ENCODE measurements around the gene KCNF1. TPM values are rescaled to one million over a fixed set of nuclear protein-coding genes. Genes with fewer than 3 reads are reported as not detected.

The KCNF1 gene
- total RNA-seq, 1 experiment from 2014 or later = 1.2 TPM

DNA sequence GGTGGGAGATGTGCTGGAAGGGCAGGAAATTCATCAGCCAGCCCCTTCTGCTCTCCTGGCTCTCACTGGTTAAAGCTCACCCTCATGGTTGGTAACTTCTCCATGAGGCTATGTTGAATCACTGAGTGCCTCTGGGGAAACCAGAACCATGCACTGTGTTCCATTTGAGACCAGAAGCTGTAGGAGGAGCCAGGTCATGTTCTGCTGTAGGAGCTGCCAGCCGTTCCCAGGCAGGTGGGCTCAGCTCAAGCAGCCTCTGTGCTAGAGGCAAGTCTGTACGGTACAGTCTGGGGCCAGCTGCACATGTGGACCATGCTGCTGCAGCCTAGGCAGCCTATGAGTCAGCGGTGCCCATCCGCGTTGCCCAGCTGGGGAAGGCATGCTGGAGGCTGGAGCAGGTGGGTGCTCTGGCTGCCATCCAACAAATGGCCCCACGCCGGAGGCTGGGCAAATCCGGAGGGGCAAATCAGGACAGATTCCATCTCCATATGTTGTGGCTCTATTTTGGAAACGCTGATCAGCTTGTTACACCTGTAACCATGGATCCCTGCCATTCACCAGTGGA lies 22.0 kb upstream of the KCNF1 start:
- DNase-seq (ENCODE audit: low spot score) = no peak

DNA sequence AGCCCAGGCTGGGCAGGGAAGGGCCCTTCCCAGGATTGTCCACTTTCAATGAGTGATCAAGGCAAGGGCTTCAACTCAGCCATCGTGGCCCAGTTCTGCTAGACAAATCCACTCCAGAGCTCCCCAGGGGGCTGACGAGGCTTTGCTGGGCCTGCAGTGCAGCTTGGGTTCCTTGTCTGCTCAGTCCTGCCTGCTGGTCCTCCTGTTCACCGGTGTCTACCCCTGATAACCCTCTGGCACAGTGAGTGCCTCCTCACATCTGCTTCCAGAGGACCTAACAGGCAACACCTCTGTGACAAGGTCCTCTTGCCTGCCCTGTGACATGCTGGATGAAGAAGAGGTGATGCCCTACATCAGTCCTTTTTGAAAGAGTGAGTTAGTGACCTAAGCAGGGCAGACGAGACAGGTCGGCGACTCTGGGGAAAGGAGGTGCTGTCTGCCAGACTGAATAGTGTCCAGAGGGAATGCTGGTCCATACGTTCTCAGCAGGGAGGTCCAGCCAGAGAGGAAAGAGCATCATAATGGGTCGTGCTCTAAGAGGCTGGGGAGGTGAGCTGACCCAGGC lies 20.9 kb upstream of the KCNF1 start:
- no peak for DNase-seq (ENCODE audit: low spot score)
- H3K36me3 Mint-ChIP-seq = no peaks in the 10 kb centered on the region
- ATAC-seq = no peak
- no peak overlapping the region for H3K27ac Mint-ChIP-seq
- CTCF ChIA-PET = interaction anchor here (1.0 to 2.1 kb wide), 3 partner anchors 10 to 58 kb away, joined by 3 to 9 read pairs (median 8); no protein-coding TSS in a partner anchor
- H3K9me3 Mint-ChIP-seq = no peaks in the 10 kb centered on the region; the same call in 1 of the 2 replicates
- peaks cover 10% of the 10 kb centered on the region; the same call in 1 of the 2 replicates for H3K4me1 Mint-ChIP-seq
- no peak overlapping the region for H3K4me3 Mint-ChIP-seq
- H3K27me3 Mint-ChIP-seq (ENCODE audit: low read depth) = no peaks in the 10 kb centered on the region
- POLR2A ChIA-PET = no interaction called here
- TF ChIP-seq SMAD4 (CRISPR knock-in tag; IDR thresholded peaks at IDR 0.05) (no peak), TP53 (CRISPR knock-in tag; IDR thresholded peaks at IDR 0.05) (no peak)
- TF ChIP-seq, protein P1, sequence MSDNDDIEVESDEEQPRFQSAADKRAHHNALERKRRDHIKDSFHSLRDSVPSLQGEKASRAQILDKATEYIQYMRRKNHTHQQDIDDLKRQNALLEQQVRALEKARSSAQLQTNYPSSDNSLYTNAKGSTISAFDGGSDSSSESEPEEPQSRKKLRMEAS (CRISPR knock-in tag; IDR thresholded peaks at IDR 0.05) = no peak
- TF ChIP-seq, protein P2, sequence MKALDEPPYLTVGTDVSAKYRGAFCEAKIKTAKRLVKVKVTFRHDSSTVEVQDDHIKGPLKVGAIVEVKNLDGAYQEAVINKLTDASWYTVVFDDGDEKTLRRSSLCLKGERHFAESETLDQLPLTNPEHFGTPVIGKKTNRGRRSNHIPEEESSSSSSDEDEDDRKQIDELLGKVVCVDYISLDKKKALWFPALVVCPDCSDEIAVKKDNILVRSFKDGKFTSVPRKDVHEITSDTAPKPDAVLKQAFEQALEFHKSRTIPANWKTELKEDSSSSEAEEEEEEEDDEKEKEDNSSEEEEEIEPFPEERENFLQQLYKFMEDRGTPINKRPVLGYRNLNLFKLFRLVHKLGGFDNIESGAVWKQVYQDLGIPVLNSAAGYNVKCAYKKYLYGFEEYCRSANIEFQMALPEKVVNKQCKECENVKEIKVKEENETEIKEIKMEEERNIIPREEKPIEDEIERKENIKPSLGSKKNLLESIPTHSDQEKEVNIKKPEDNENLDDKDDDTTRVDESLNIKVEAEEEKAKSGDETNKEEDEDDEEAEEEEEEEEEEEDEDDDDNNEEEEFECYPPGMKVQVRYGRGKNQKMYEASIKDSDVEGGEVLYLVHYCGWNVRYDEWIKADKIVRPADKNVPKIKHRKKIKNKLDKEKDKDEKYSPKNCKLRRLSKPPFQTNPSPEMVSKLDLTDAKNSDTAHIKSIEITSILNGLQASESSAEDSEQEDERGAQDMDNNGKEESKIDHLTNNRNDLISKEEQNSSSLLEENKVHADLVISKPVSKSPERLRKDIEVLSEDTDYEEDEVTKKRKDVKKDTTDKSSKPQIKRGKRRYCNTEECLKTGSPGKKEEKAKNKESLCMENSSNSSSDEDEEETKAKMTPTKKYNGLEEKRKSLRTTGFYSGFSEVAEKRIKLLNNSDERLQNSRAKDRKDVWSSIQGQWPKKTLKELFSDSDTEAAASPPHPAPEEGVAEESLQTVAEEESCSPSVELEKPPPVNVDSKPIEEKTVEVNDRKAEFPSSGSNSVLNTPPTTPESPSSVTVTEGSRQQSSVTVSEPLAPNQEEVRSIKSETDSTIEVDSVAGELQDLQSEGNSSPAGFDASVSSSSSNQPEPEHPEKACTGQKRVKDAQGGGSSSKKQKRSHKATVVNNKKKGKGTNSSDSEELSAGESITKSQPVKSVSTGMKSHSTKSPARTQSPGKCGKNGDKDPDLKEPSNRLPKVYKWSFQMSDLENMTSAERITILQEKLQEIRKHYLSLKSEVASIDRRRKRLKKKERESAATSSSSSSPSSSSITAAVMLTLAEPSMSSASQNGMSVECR (CRISPR knock-in tag; IDR thresholded peaks at IDR 0.05; ENCODE audit: borderline replicate concordance) = no peak

More for the DNA sequence above, 22.0 kb upstream of the KCNF1 start:
- no peaks in the 10 kb centered on the region for H3K36me3 Mint-ChIP-seq
- peaks cover 17% of the 10 kb centered on the region for H3K4me1 Mint-ChIP-seq
- H3K4me3 Mint-ChIP-seq = no peak overlapping the region
- no peak for ATAC-seq
- no peak overlapping the region for H3K27ac Mint-ChIP-seq
- H3K9me3 Mint-ChIP-seq = no peaks in the 10 kb centered on the region; the same call in 1 of the 2 replicates
- TF ChIP-seq, protein P3, sequence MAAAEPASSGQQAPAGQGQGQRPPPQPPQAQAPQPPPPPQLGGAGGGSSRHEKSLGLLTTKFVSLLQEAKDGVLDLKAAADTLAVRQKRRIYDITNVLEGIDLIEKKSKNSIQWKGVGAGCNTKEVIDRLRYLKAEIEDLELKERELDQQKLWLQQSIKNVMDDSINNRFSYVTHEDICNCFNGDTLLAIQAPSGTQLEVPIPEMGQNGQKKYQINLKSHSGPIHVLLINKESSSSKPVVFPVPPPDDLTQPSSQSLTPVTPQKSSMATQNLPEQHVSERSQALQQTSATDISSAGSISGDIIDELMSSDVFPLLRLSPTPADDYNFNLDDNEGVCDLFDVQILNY (CRISPR knock-in tag; IDR thresholded peaks at IDR 0.05) = no peak
- TF ChIP-seq, protein P4, sequence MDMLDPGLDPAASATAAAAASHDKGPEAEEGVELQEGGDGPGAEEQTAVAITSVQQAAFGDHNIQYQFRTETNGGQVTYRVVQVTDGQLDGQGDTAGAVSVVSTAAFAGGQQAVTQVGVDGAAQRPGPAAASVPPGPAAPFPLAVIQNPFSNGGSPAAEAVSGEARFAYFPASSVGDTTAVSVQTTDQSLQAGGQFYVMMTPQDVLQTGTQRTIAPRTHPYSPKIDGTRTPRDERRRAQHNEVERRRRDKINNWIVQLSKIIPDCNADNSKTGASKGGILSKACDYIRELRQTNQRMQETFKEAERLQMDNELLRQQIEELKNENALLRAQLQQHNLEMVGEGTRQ (CRISPR knock-in tag; IDR thresholded peaks at IDR 0.05) = no peak
- TF ChIP-seq SMAD3 (CRISPR knock-in tag; IDR thresholded peaks at IDR 0.05; ENCODE audit: borderline replicate concordance) (no peak), ZNF232 (CRISPR knock-in tag; IDR thresholded peaks at IDR 0.05) (no peak), NR2C2 (CRISPR knock-in tag; IDR thresholded peaks at IDR 0.05) (no peak), ELF4 (CRISPR knock-in tag; IDR thresholded peaks at IDR 0.05; ENCODE audit: low read depth) (no peak)
- TF ChIP-seq, protein P5, sequence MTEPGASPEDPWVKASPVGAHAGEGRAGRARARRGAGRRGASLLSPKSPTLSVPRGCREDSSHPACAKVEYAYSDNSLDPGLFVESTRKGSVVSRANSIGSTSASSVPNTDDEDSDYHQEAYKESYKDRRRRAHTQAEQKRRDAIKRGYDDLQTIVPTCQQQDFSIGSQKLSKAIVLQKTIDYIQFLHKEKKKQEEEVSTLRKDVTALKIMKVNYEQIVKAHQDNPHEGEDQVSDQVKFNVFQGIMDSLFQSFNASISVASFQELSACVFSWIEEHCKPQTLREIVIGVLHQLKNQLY (CRISPR knock-in tag; IDR thresholded peaks at IDR 0.05) = no peak
- TF ChIP-seq, protein P6, sequence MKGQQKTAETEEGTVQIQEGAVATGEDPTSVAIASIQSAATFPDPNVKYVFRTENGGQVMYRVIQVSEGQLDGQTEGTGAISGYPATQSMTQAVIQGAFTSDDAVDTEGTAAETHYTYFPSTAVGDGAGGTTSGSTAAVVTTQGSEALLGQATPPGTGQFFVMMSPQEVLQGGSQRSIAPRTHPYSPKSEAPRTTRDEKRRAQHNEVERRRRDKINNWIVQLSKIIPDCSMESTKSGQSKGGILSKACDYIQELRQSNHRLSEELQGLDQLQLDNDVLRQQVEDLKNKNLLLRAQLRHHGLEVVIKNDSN (CRISPR knock-in tag; IDR thresholded peaks at IDR 0.05) = no peak
- TF ChIP-seq, protein P7, sequence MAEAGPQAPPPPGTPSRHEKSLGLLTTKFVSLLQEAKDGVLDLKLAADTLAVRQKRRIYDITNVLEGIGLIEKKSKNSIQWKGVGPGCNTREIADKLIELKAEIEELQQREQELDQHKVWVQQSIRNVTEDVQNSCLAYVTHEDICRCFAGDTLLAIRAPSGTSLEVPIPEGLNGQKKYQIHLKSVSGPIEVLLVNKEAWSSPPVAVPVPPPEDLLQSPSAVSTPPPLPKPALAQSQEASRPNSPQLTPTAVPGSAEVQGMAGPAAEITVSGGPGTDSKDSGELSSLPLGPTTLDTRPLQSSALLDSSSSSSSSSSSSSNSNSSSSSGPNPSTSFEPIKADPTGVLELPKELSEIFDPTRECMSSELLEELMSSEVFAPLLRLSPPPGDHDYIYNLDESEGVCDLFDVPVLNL (CRISPR knock-in tag; IDR thresholded peaks at IDR 0.05; ENCODE audit: borderline replicate concordance, low read depth) = no peak
- TF ChIP-seq, protein P8, sequence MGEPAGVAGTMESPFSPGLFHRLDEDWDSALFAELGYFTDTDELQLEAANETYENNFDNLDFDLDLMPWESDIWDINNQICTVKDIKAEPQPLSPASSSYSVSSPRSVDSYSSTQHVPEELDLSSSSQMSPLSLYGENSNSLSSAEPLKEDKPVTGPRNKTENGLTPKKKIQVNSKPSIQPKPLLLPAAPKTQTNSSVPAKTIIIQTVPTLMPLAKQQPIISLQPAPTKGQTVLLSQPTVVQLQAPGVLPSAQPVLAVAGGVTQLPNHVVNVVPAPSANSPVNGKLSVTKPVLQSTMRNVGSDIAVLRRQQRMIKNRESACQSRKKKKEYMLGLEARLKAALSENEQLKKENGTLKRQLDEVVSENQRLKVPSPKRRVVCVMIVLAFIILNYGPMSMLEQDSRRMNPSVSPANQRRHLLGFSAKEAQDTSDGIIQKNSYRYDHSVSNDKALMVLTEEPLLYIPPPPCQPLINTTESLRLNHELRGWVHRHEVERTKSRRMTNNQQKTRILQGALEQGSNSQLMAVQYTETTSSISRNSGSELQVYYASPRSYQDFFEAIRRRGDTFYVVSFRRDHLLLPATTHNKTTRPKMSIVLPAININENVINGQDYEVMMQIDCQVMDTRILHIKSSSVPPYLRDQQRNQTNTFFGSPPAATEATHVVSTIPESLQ (CRISPR knock-in tag; IDR thresholded peaks at IDR 0.05) = no peak
- TF ChIP-seq, protein P9, sequence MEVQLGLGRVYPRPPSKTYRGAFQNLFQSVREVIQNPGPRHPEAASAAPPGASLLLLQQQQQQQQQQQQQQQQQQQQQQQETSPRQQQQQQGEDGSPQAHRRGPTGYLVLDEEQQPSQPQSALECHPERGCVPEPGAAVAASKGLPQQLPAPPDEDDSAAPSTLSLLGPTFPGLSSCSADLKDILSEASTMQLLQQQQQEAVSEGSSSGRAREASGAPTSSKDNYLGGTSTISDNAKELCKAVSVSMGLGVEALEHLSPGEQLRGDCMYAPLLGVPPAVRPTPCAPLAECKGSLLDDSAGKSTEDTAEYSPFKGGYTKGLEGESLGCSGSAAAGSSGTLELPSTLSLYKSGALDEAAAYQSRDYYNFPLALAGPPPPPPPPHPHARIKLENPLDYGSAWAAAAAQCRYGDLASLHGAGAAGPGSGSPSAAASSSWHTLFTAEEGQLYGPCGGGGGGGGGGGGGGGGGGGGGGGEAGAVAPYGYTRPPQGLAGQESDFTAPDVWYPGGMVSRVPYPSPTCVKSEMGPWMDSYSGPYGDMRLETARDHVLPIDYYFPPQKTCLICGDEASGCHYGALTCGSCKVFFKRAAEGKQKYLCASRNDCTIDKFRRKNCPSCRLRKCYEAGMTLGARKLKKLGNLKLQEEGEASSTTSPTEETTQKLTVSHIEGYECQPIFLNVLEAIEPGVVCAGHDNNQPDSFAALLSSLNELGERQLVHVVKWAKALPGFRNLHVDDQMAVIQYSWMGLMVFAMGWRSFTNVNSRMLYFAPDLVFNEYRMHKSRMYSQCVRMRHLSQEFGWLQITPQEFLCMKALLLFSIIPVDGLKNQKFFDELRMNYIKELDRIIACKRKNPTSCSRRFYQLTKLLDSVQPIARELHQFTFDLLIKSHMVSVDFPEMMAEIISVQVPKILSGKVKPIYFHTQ (CRISPR knock-in tag; IDR thresholded peaks at IDR 0.05) = no peak
- CTCF ChIA-PET = interaction anchor here (1.0 to 2.1 kb wide), 3 partner anchors 11 to 57 kb away, joined by 3 to 9 read pairs (median 8); no protein-coding TSS in a partner anchor
- POLR2A ChIA-PET = no interaction called here
- no peaks in the 10 kb centered on the region for H3K27me3 Mint-ChIP-seq (ENCODE audit: low read depth)
